Stimulated activated CD4-positive, alpha-beta T cell treated with anti-CD3 and anti-CD28 coated beads, Interleukin-4, amount 100 ng/mL, for 4 hours (primary cell): Measurements from ENCODE around the gene RNU6-1.

Source experiments
- DNase-seq, 2 experiments: peaks; one replicate each; pipeline ENCODE4 v3.0.0-alpha.2; 2020

The RNU6-1 gene

GRCh38 chr15:67839929-67840748, at the start of gene RNU6-1:
Gene RNU6-1, minus strand, starts transcription at chr15:67840045.
- DNase-seq = peak; percentile 92 to 95

DNA sequence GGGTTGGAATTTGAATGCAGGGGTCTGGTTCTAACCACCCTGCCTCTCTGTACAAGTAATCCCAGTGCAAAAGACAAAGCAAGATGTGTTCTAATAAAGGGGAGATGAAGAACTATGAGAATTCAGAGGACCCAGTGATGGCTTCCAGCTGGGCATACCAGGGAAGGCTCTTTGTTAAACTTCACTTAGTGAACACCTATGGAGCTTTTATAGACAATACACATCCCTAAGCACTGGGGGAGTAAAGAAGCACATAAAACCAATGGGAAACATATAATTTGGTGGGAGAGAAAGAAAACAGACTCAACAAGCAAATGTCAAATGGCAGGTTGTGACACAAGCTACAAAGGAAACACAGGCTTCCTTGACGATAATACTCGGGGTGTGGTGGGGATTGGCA, 47.9 kb upstream of the RNU6-1 start:
- DNase-seq = no peak

GRCh38 chr15:67885861-67886260, 46.0 kb upstream of the RNU6-1 start:
- no peak for DNase-seq

DNA sequence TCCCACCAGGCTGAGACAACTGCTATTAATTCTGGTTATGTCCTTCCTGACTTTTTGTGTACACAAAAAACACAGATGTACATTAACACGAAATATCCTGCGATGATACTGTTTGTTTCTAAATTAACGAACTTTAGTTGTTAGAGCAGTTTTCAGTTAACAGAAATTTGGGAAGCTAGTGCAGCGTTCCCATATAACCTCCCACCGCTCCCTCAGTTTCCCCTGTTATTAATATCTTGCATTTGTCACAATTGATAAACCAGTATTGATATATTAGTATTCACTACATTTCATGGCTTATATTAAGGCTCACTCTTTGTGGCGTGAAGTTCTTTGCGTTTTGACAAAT, 45.3 kb upstream of the RNU6-1 start:
- DNase-seq = no peak

GRCh38 chr15:67884514-67885174, 44.8 kb upstream of the RNU6-1 start:
- peak; percentile 58 to 64 for DNase-seq

DNA sequence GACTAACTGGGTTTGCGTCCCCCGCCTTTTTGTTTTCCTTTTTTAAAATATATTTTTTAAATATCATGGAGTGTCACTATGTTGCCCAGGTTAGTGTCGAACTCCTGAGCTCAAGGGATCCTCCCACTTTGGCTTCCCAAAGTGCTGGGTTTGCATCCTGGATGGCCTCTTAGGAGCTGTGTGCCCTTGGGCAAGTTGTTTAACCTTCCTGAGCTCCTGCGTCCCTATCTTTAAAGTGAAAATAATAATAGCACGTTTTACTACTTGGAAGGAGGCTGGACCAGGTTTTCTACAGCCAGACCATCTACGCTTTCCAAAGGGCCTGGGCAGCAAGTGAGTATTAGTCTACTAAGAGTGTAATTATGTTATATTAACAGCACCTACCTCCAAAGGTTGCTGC, 44.2 kb upstream of the RNU6-1 start:
- no peak for DNase-seq

GRCh38 chr15:67883234-67883773, 43.5 kb upstream of the RNU6-1 start:
- no peak for DNase-seq

GRCh38 chr15:67882487-67883233, 42.8 kb upstream of the RNU6-1 start:
- DNase-seq = no peak

- no peak for DNase-seq
Measured at GRCh38 chr15:67880651-67881182, 40.9 kb upstream of the RNU6-1 start.

DNA sequence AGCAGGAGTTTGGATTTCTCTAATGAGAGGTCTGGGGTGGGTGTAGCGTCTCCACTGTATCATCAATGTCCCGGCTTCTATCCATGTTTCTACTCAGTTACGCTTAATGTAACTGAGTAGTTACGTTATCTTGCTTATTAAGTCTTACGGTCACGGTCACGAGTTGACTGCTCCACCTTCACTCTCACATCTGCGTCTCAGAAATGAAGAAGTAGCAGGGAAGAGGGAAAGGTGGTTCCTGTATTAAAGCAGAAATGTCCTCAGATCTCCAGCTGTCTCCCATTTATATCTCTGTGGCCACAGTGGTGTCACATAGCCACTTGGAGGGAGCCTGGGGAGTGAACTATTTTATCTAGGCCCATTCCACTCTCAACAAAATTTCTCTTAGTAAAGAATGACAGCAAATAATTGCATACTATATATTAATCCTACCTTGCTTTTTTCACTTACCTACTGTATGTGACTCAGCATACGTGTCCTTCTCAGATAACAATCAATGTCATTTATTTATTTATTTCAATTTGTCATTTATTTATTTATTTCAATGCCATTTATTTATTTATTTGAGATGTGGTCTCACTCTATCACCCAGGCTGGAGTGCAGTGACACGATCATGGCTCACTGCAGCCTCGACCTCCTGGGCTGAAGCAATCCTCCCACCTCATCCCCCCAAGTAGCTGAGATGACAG, 39.7 kb upstream of the RNU6-1 start:
- DNase-seq = no peak

GRCh38 chr15:67878712-67879206, 38.9 kb upstream of the RNU6-1 start:
- DNase-seq = no peak

- DNase-seq = no peak
Measured at GRCh38 chr15:67873777-67874176, 33.9 kb upstream of the RNU6-1 start.

DNA sequence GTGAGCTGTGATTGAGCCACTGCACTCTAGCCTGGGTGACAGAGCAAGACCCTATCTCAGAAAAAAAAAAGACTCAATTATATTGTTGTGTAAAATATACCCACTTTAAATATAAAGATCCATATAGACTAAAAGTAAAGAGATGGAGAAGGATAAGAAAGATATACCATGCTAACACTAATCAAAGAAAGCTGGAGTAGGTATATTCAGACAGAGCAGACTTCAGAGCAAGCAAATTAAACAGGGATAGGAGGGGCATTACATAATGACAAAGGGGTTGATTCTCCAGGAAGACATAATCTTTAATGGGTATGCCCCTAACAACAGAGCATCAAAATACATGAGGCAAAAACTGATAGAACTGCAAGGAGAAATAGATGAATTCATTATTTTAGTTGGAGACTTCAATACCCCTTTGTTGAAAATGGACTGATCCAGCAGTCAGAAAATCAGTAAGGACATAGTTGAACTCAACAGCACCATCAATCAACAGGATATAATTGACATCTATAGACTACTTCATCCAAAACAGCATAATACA, 31.1 kb upstream of the RNU6-1 start:
- no peak for DNase-seq

- no peak for DNase-seq
Measured at GRCh38 chr15:67869701-67870100, 29.9 kb upstream of the RNU6-1 start.

GRCh38 chr15:67865766-67866165, 25.9 kb upstream of the RNU6-1 start:
- no peak for DNase-seq

- DNase-seq = no peak
Measured at GRCh38 chr15:67865331-67865730, 25.5 kb upstream of the RNU6-1 start.

- DNase-seq = peak; percentile 61 to 73
Measured at GRCh38 chr15:67863442-67863987, 23.7 kb upstream of the RNU6-1 start.

DNA sequence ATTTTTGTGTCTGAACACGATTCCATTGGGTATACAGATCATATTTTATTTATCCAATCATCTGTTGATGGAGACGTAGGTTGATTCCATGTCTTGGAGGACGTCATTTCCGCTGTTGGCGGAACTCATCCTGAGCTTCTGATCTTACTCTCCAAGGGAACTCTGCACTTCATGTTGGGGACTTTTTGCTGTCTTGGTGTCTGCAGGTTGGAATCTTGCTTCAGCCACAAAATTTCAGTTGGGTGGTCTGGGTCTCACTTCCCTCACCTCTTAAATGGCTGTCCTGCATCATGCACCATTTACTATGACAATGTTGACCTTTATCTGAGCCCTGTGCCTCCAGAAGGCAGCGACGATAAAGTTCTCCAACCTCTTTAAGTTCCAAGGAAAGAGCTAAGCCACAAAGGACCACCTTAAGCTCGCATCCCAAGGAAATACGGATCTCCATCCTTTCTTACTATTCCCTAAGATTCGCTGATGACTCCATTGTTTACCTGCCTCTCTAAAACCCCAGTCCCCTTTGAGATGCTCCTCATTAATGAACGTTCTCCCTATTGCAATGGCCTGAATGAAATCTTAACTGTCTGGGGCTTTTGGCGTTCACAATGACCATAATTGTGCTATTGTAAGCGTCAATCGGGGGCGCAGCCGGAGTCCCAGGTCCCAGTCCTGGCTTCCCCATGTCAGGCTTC, 23.1 kb upstream of the RNU6-1 start:
- no peak for DNase-seq

GRCh38 chr15:67861983-67862382, 22.1 kb upstream of the RNU6-1 start:
- no peak for DNase-seq

DNA sequence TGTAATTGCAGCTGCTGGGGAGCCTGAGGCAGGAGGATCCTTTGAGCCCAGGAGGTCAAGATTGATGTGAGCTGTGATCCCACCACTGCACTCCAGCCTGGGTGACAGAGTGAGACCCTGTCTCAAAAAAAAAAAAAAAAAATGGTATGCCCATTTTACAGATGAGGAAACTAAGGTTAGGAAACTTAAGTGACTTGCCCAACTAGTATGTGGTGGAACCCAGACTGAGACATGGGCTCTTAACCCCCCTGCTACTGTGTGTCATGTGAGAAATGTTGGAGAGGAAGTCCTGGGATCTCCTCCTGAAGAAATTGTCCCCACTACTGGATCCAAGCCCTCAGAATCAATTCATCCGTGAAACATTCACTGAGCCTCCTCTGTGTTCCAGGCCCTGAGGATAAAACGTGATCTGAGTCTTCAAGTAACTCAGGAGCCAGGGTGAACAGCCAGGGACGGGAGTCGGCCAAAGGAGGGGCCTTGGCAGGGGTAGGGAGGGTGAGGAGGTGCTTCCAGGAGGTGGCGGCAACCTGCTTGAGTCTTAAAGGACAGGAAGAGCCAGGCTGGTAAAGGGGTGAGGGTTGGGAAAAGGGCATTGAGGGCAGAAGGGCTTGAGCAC, 19.6 kb upstream of the RNU6-1 start:
- DNase-seq = no peak

DNA sequence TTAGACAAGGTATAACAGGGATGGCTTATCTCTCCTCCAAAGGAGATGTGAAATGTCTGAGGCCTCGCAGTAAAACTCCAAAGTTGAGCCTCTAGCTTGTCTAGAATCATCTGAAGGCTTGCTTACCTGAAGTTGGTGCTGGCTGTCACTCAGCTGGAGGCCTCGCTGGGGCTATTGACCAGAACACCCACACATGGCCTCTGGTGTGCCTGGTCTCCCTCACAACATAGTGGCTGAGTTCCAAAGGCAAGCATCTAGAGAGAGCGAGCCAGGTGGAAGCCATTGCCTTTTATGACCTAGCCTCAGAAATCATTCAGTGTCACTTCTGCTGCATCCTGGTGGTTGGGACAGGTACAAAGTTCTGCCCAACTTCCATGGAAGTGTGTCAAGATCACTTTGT, 17.4 kb upstream of the RNU6-1 start:
- no peak for DNase-seq
